AG10803 (cell line): ENCODE measurements around the gene MTTP.

Source experiments
- DNase-seq: peaks from one replicate; pipeline ENCODE4 v3.0.0; 2010; ENCODE audit warnings: low read depth
- H3K4me3 ChIP-seq: 2 replicates; pipeline ENCODE4 v1.5.1; 2011; ENCODE audit warnings: mild to moderate bottlenecking, low read length, control low read depth
- TF ChIP-seq, protein P1 (sequence below): conservative IDR thresholded peaks from 2 replicates; pipeline ENCODE4 v1.5.1; 2011; ENCODE audit warnings: mild to moderate bottlenecking, low read length, control low read depth, inconsistent platforms

MTTP gene

DNA sequence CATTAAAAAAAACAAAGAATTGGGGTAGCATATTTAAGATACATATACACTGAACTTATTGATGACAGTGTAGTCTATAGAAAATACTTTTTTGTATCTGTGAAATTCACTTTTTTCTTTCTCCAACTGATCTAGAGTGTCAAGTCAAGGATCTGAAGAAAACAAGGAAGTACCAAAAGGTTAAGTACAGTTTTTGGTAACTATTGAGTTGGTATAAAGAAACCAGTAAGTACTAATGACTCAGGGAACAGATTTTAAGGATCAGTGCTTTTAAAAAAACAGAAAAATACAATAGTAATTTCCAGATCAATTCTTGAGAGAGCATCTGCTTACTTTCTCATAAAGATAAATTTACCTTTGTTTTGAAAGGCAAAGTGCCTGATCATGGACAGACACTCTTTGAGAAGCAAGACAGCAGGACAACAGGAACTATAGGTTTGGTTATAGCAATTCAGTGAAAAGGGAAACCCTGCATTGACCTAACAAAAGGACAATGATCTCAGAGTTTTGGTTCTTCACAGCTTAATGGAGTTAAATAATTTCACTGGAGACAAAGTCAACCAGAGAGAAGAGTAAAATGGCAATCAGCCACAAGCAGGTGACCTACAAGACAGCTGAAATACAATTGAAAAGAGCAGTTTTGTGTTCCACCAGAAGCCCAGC is 34.2 kb upstream of the MTTP start:
- TF ChIP-seq, protein P1, sequence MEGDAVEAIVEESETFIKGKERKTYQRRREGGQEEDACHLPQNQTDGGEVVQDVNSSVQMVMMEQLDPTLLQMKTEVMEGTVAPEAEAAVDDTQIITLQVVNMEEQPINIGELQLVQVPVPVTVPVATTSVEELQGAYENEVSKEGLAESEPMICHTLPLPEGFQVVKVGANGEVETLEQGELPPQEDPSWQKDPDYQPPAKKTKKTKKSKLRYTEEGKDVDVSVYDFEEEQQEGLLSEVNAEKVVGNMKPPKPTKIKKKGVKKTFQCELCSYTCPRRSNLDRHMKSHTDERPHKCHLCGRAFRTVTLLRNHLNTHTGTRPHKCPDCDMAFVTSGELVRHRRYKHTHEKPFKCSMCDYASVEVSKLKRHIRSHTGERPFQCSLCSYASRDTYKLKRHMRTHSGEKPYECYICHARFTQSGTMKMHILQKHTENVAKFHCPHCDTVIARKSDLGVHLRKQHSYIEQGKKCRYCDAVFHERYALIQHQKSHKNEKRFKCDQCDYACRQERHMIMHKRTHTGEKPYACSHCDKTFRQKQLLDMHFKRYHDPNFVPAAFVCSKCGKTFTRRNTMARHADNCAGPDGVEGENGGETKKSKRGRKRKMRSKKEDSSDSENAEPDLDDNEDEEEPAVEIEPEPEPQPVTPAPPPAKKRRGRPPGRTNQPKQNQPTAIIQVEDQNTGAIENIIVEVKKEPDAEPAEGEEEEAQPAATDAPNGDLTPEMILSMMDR, result no peak
- no peak overlapping the region for H3K4me3 ChIP-seq
- no peak for DNase-seq

DNA sequence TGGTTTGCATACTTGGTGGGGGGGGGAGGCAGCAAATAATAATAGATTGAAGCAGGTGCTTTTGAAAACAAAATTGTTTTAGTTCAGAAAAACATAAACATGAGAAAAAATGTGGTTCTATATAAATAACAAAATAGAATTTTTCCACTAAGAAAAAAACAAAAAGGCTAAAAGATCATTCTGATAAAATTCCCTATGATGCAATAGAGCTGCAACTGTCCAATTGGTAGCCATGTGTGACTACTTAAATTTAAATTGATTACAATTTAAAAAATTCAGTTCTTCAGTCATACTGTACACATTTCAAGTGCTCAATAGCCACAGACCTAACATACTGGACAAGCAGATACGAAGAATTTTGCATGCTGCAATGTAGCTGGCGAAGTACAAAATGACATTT is 21.8 kb upstream of the MTTP start:
- TF ChIP-seq, protein P1, result no peak
- no peak for DNase-seq
- no peak overlapping the region for H3K4me3 ChIP-seq

DNA sequence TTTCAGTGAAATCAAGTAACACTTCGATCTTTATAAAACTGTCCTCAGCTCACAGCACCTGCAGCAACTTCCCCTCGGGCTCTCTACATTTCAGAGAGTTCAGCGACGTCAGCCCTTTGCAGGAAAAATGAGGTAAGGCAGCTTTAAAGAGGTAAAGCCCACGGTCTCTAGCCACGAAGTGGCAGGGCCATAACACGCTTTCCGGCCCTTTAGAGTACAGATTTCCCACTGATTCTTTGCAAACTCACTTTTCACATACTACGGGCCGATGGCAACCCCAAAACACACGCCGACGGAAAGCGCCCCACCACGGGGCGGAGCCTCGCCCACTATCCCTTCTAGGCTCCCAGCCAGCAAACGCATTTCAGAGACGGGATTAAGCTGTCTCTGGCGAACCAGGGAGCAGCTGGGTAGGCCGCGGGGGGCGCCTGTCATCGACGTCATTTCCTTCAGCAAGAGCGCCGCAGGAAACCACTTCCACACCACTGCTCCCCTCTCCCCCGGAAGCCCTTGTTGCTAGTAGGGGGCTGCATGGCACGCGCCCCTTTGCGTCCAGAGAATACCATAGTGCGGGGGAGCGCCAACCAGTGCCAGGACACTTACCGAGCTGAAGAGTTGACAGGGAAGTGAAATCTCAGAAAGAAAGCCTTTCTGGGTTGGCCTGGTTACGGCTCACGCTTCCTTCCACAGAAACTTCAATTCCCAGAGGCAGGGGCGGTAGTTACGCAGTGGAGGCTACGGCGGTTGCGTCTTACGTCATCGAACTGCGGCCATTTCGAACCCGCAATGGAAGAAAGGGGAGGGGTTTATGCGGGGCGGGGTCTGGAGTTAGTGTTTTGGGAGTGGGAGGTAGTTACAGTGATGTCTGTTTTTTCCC is 11.1 kb upstream of the MTTP start, which contains the start of gene TRMT10A:
TRMT10A (minus strand) TSS at position 730 of the 877 bp plus-strand sequence. CDS start 4,701 bp downstream, outside the sequence.
- TF ChIP-seq, protein P1, result peak; percentile 21

DNA sequence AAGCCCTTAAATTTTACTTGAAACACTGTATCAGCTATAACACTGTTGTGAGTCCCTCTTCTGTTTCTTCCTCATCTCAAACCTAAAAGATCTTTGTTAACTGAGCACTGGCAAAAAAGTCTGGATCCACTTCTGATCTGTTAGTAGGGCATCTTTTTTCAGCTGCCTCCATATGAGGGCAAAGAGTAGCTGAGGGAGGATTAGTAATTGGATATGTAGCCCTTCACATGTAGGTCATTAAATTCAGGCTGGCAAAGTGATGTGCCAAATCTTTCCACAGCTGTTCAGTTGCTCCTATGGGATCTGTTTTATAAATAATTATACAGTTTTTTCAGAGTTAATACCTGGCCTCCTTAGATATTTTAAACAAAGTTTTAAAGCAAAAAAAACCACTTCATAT is 9.7 kb upstream of the MTTP start:
- no peak overlapping the region for H3K4me3 ChIP-seq
- DNase-seq, result no peak
- TF ChIP-seq, protein P1, result no peak

More for the DNA sequence above, 11.1 kb upstream of the MTTP start, which contains the start of gene TRMT10A:
- H3K4me3 ChIP-seq, result peak within 1 kb of the TSS; percentile 80
- DNase-seq, result peak; percentile 98

DNA sequence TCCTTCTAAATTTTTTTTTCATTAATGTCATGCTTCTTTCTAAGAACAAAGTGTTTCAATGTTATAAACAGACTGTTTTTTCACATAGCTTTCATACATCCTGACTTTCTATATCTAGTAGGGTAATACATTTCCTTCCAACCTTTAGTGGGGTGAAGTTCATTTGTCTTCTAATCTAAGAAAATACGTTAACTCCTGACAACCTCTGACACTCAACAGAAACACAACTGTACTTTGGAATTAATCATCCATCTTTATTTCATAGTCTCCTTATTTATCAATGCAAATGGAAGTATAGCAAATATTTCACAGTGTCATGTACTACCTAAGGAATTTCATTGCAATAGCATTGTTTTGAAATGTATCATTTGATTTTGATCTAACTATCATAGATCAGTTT is 2.7 kb upstream of the MTTP start:
- no peak for DNase-seq
- H3K4me3 ChIP-seq, result no peak overlapping the region
- TF ChIP-seq, protein P1, result no peak

DNA sequence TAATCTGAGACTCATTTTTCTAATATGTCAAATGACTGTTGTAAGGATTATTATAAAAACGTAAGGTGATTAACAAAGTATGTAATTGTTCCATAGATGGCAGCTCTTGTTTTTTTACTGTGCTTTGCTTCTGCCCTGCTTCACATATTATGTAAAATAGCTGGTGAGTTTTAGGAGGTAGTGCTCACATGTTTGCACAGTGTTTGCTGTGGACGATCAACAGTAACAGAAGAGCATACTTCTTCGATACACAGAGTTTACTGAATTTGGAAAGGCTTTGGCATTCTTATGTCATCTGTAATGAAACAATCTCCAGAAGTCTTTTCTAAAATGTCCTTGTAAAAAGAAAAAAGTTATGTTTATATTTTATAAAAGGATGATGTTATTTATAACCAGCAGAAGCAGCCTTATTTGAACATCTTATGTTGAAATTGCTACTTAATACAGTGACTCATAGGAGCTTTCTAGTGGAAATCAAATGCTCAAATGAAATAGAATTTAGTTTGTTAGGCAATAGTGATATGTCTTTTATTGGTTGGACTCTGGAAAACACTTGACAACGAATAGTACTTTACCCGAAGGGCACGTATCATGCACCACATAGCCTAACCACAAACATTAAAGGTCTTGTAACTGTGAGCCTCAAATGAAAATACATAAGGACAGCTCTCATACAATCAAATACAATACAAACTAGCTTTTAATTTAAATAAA is 1.9 kb upstream of the MTTP start:
- DNase-seq, result no peak
- TF ChIP-seq, protein P1, result no peak
- H3K4me3 ChIP-seq, result no peak overlapping the region
